ENCODE measurements around the gene MYB. TPM values are rescaled to one million over a fixed set of nuclear protein-coding genes. Genes with fewer than 3 reads are reported as not detected.

Gene MYB
- total and polyA plus RNA-seq, 2 donors from 2014 or later = 1.3 TPM; not detected in 1

DNA sequence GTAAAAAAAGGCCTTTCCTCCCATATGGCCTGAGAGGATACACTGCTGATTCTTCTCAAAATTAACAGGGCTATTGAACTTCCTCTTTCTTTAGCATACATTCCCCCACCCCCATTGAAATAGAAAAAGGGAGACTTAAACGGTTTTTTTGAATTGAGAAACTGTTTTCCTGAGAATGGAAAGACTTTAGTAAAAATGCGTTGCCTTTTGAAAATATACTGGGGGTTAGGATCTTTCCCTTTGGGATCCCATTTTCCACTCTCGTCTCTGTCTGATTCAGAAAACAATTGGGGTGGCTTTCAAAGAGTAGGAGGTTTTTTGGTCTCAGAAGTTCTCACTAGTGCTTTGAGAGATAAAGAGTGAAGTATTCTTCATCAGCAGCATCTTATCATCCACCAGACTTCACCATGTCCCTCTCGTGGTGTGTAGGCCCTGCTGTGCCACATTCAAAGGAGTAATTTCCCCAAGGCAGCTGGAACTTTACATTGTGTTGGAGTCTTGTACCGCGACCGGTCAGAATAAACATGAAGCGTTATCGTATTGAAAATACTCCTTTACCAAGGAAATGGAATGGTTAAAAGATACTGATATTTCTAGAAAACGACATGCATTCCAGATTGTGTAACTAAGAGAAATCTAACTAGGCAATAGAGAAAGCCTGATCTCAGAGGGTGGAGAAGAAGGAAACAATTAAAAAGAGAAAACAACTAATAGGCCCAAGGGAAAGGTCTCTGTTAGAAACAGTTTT, 10.6 kb downstream of the MYB start:
- TF ChIP-seq CTCF (IDR thresholded peaks at IDR 0.05; ENCODE audit: borderline replicate concordance, extremely low read depth, insufficient read depth) = no peak
- no peak overlapping the region for H3K27ac ChIP-seq (ENCODE audit: low read depth in 2 of 2, low read length in 2 of 2)
- no peak overlapping the region for H3K9ac ChIP-seq (ENCODE audit: low read length in 3 of 3)
- FAIRE-seq (no peak), DNase-seq (no peak)
- no peaks in the 10 kb centered on the region for H3K27me3 ChIP-seq (ENCODE audit: control insufficient read depth, insufficient read depth, low read length)
- H3K9me3 ChIP-seq (ENCODE audit: control insufficient read depth in 2 of 3, insufficient read depth in 1 of 3, low read length in 3 of 3) = no peaks in the 10 kb centered on the region
- no peaks in the 10 kb centered on the region for H3K4me1 ChIP-seq (ENCODE audit: control insufficient read depth in 2 of 3, insufficient read depth in 2 of 3, low read depth in 1 of 3, low read length in 3 of 3)
- H3K36me3 ChIP-seq (ENCODE audit: control insufficient read depth in 2 of 3, insufficient read depth in 3 of 3, low read length in 3 of 3) = no peaks in the 10 kb centered on the region
- H3K4me3 ChIP-seq (ENCODE audit: low read length in 3 of 3) = no peak overlapping the region
- intact Hi-C loops (cut with DNase I) = no loop called here

DNA sequence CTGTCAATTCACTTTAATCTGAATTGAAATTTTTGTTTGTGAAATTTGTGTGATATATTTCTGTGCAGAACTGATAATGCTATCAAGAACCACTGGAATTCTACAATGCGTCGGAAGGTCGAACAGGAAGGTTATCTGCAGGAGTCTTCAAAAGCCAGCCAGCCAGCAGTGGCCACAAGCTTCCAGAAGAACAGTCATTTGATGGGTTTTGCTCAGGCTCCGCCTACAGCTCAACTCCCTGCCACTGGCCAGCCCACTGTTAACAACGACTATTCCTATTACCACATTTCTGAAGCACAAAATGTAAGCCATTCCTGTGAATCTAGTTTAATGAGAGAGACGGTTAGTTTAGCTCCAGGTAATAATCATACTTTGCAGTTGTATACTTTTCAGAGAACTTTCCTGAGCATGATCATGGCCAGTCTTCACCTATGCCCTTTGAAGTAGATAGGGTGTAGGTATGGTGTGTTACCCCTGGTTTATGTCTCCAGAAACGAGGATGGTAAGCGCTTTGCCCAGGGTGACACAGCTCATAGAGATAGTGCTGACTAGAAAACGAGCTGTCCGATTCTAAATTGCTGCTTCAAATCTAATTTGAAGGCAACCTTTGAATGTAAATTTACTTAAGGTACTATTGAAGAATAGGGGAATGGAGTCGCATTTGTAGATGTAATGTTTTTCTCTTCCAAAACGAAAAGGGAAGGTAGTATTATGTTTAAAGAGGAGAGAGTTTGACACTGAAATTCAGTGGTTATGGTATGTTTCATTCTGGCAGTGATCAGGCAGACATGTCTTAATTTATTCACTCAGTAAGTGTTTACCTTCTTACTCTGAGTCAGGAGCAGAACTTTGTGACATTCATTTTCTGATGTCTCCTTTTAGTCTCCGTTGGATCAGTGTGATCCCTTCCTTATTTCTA, 11.4 kb downstream of the MYB start:
- FAIRE-seq = no peak
- TF ChIP-seq CTCF (IDR thresholded peaks at IDR 0.05; ENCODE audit: borderline replicate concordance, extremely low read depth, insufficient read depth) = no peak

GRCh38 chr6:135193221-135193620, 12.1 kb downstream of the MYB start:
- Histone ChIP-seq H3K4me3 (ENCODE audit: low read length in 3 of 3) (no peak overlapping the region), H3K36me3 (ENCODE audit: control insufficient read depth in 2 of 3, insufficient read depth in 3 of 3, low read length in 3 of 3) (no peaks in the 10 kb centered on the region), H3K27ac (ENCODE audit: low read depth in 2 of 2, low read length in 2 of 2) (no peak overlapping the region), H3K27me3 (ENCODE audit: control insufficient read depth, insufficient read depth, low read length) (no peaks in the 10 kb centered on the region), H3K9ac (ENCODE audit: low read length in 3 of 3) (no peak overlapping the region), H3K9me3 (ENCODE audit: control insufficient read depth in 2 of 3, insufficient read depth in 1 of 3, low read length in 3 of 3) (no peaks in the 10 kb centered on the region), H3K4me1 (ENCODE audit: control insufficient read depth in 2 of 3, insufficient read depth in 2 of 3, low read depth in 1 of 3, low read length in 3 of 3) (no peaks in the 10 kb centered on the region)
- no peak for TF ChIP-seq CTCF (IDR thresholded peaks at IDR 0.05; ENCODE audit: borderline replicate concordance, extremely low read depth, insufficient read depth)
- intact Hi-C loops (cut with DNase I) = no loop called here
- FAIRE-seq = no peak
- no peak for DNase-seq

More for the DNA sequence above, 11.4 kb downstream of the MYB start:
- H3K36me3 ChIP-seq (ENCODE audit: control insufficient read depth in 2 of 3, insufficient read depth in 3 of 3, low read length in 3 of 3) = no peaks in the 10 kb centered on the region
- no peak overlapping the region for H3K4me3 ChIP-seq (ENCODE audit: low read length in 3 of 3)
- DNase-seq = no peak
- H3K9ac ChIP-seq (ENCODE audit: low read length in 3 of 3) = no peak overlapping the region
- no peak overlapping the region for H3K27ac ChIP-seq (ENCODE audit: low read depth in 2 of 2, low read length in 2 of 2)
- H3K27me3 ChIP-seq (ENCODE audit: control insufficient read depth, insufficient read depth, low read length) = no peaks in the 10 kb centered on the region
- no peaks in the 10 kb centered on the region for H3K4me1 ChIP-seq (ENCODE audit: control insufficient read depth in 2 of 3, insufficient read depth in 2 of 3, low read depth in 1 of 3, low read length in 3 of 3)
- no peaks in the 10 kb centered on the region for H3K9me3 ChIP-seq (ENCODE audit: control insufficient read depth in 2 of 3, insufficient read depth in 1 of 3, low read length in 3 of 3)
- intact Hi-C loops (cut with DNase I) = no loop called here
